ENCODE results near the gene EIF6. TPM values are rescaled to one million over a fixed set of nuclear protein-coding genes. Genes with fewer than 3 reads are reported as not detected.

EIF6 gene
- total and polyA plus RNA-seq, 12 donors, result 56.7 to 263 (median 114) TPM

GRCh38 chr20:35300469-35301262, 16.1 kb upstream of the EIF6 start:
- Histone ChIP-seq H3K27ac (no peak overlapping the region), H3K27me3 (no peaks in the 10 kb centered on the region), H3K4me3 (no peak overlapping the region), H3K9me3 (replicated peaks in 1 of 3) (no peaks in the 10 kb centered on the region), H3K4me1 (replicated peaks in 1 of 2) (peaks cover 5% of the 10 kb centered on the region in 2 donors), H3K36me3 (replicated peaks in 1 of 2) (no peaks in the 10 kb centered on the region)
- TF ChIP-seq POLR2A (IDR thresholded peaks at IDR 0.05) (no peak), CTCF (IDR thresholded peaks at IDR 0.05) (no peak)
- intact Hi-C loops (cut with DNase I), result loop anchor here (5.0 kb wide), 2 partner anchors 137 to 142 kb away; partner anchors contain the start of gene GDF5 (in 1 of the 2)
- WGBS, 4 donors, result 82 to 90% (median 87%) methylated on average over 4 of the region's 4 CpGs
- no peak for DNase-seq

- H3K27ac ChIP-seq, result no peak overlapping the region
- no peak for DNase-seq
- intact Hi-C loops (cut with DNase I), result loop anchor here (5.0 kb wide), 2 partner anchors 138 to 143 kb away; partner anchors contain the start of gene GDF5 (in 1 of the 2)
- H3K4me3 ChIP-seq, result no peak overlapping the region
- TF ChIP-seq CTCF (IDR thresholded peaks at IDR 0.05), result no peak
- TF ChIP-seq POLR2A (IDR thresholded peaks at IDR 0.05), result no peak
- no peaks in the 10 kb centered on the region for H3K4me1 ChIP-seq (replicated peaks in 1 of 2)
- no peaks in the 10 kb centered on the region for H3K9me3 ChIP-seq (replicated peaks in 1 of 3)
- WGBS, 4 donors, result 69 to 89% (median 75%) methylated on average over 3 to 4 of the region's 4 CpGs
- H3K36me3 ChIP-seq (replicated peaks in 1 of 2), result no peaks in the 10 kb centered on the region
- no peaks in the 10 kb centered on the region for H3K27me3 ChIP-seq
Measured at GRCh38 chr20:35299780-35300179, 15.2 kb upstream of the EIF6 start.

GRCh38 chr20:35298264-35298663, 13.7 kb upstream of the EIF6 start:
- Histone ChIP-seq H3K36me3 (replicated peaks in 1 of 2) (no peaks in the 10 kb centered on the region), H3K4me1 (replicated peaks in 1 of 2) (no peaks in the 10 kb centered on the region), H3K27ac (no peak overlapping the region), H3K9me3 (replicated peaks in 1 of 3) (no peaks in the 10 kb centered on the region), H3K4me3 (no peak overlapping the region), H3K27me3 (no peaks in the 10 kb centered on the region)
- DNase-seq, result peak in 1 of 7 donors; percentile 7
- 68 to 77% (median 72%) methylated on average over 5 of the region's 5 CpGs for WGBS, 4 donors
- TF ChIP-seq CTCF (IDR thresholded peaks at IDR 0.05) (no peak), POLR2A (IDR thresholded peaks at IDR 0.05) (no peak)
- intact Hi-C loops (cut with DNase I), result no loop called here

- no peaks in the 10 kb centered on the region for H3K36me3 ChIP-seq (replicated peaks in 1 of 2)
- no peaks in the 10 kb centered on the region for H3K9me3 ChIP-seq (replicated peaks in 1 of 3)
- 72 to 94% (median 91%) methylated on average over 4 to 14 of the region's 14 CpGs for WGBS, 4 donors
- H3K4me3 ChIP-seq, result no peak overlapping the region
- TF ChIP-seq POLR2A (IDR thresholded peaks at IDR 0.05), result no peak
- no peak for TF ChIP-seq CTCF (IDR thresholded peaks at IDR 0.05)
- DNase-seq, result no peak
- intact Hi-C loops (cut with DNase I), result no loop called here
- no peak overlapping the region for H3K27ac ChIP-seq
- H3K27me3 ChIP-seq, result no peaks in the 10 kb centered on the region
- no peaks in the 10 kb centered on the region for H3K4me1 ChIP-seq (replicated peaks in 1 of 2)
Measured at GRCh38 chr20:35297740-35298139, 13.2 kb upstream of the EIF6 start.

Measured in adrenal gland (tissue), 12 donors.